GM19238 (cell line): Measurements from ENCODE around the gene KIF26A.

Experiments used
- DNase-seq: peaks from one replicate; pipeline ENCODE4 v3.0.0; 2011; ENCODE audit warnings: low spot score; ENCODE audit not compliant: insufficient read length

KIF26A gene

GRCh38 chr14:104156142-104156541, 17.8 kb downstream of the KIF26A start:
- DNase-seq = no peak

GRCh38 chr14:104157016-104157928, 18.9 kb downstream of the KIF26A start:
- no peak for DNase-seq

GRCh38 chr14:104158827-104159798, 20.7 kb downstream of the KIF26A start:
- no peak for DNase-seq

GRCh38 chr14:104159990-104160389, 21.6 kb downstream of the KIF26A start:
- DNase-seq = no peak

GRCh38 chr14:104161602-104162367, 23.4 kb downstream of the KIF26A start:
- no peak for DNase-seq

- DNase-seq = no peak
Measured at GRCh38 chr14:104162495-104162894, 24.1 kb downstream of the KIF26A start.

GRCh38 chr14:104163541-104163940, 25.2 kb downstream of the KIF26A start:
- no peak for DNase-seq

- no peak for DNase-seq
Measured at GRCh38 chr14:104164041-104164440, 25.7 kb downstream of the KIF26A start.

GRCh38 chr14:104164512-104164911, 26.1 kb downstream of the KIF26A start:
- no peak for DNase-seq

- DNase-seq = no peak
Measured at GRCh38 chr14:104166698-104167097, 28.3 kb downstream of the KIF26A start.

GRCh38 chr14:104168603-104169002, 30.2 kb downstream of the KIF26A start:
- DNase-seq = no peak

- no peak for DNase-seq
Measured at GRCh38 chr14:104169005-104169698, 30.8 kb downstream of the KIF26A start.

- no peak for DNase-seq
Measured at GRCh38 chr14:104169699-104170479, 31.5 kb downstream of the KIF26A start.

- no peak for DNase-seq
Measured at GRCh38 chr14:104171029-104171697, 32.8 kb downstream of the KIF26A start.

- DNase-seq = no peak
Measured at GRCh38 chr14:104171895-104172294, 33.5 kb downstream of the KIF26A start.

- no peak for DNase-seq
Measured at GRCh38 chr14:104172349-104172748, 34.0 kb downstream of the KIF26A start.

GRCh38 chr14:104172880-104173279, 34.5 kb downstream of the KIF26A start:
- no peak for DNase-seq

- no peak for DNase-seq
Measured at GRCh38 chr14:104174051-104174450, 35.7 kb downstream of the KIF26A start.

GRCh38 chr14:104175041-104175440, 36.7 kb downstream of the KIF26A start:
- DNase-seq = no peak
